GM21526 (cell line): Measurements from ENCODE around the gene SIGLEC8.
"Not testable (repeated sequence)": the region's sequence is repeated elsewhere in the genome, so short reads cannot be mapped to it uniquely, and the experiment has no call there.

Experiments
- ATAC-seq: cut with Tn5 transposase; IDR thresholded peaks from one replicate; pipeline ENCODE4 v1.9.1; 2021; ENCODE audit warnings: moderate library complexity; ENCODE audit not compliant: unreplicated experiment, low FRiP score

Gene SIGLEC8

DNA sequence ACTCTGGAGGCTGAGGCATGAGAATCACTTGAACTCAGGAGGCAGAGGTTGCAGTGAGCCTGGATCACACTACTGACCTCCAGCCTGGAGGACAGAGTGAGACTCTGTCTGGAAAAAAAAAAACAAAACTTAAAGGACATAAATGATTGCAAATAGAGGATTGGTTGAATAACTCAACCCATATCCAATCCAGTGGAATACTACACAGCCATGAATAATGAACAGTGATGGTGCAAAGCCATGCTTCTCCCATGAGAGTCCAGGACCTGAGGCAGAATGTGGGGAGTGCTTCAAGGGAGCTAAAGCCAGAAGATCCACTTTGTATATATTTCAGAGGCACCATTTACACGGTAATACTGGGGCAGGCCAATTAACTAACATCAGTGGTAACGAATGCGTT, 17.9 kb upstream of the SIGLEC8 start:
- no peak for ATAC-seq

DNA sequence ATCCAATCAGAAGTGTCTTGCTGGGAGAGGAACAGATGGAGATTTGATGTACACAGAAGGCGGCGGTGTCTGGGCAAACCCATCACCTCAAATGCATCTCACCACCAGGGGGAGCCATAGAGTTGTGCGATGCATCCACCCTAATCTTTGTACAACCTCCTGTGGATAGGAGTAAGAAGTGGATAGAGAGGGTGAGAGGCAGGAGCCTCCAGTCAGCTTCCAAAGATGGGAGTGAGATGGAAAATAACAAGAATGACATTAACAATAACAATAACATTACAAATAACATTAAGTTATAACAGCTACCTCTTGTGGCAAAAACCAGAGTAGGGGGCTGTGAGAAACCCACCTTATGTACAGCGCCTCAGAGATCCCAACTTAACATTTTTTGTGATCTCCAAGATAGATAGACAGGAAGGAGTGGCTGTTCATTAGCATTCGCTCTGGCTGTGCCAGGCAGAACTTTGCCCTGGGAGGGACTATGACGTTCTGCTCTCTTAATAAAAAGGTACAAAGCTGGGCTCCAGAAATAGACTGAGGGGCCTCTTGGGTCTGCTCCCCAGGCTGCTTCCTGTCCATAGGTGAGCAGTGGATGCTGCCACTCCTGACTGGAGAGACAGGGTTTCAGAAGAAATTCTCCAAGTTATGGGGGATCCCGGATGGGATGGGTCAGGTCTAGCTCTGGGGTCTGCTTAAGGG, 14.9 kb upstream of the SIGLEC8 start:
- no peak for ATAC-seq

DNA sequence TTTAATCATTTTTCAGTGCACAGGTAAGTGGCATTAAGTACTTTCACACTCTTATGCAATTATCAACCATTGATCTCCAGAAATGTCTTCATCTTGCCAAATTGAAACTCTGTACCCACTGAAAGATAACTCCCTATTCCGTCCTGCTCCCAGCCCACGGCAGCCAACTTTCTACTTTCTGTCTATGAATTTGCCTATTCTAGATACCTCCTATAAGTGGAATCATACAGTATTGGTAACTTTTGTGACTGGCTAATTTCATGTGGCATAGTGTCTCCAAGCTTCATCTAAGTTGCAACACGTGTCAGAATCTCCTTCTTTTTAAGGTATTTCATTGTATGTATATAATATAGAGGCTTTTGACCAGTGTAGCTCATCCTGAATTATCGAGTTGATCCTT, 14.4 kb upstream of the SIGLEC8 start:
- no peak for ATAC-seq

DNA sequence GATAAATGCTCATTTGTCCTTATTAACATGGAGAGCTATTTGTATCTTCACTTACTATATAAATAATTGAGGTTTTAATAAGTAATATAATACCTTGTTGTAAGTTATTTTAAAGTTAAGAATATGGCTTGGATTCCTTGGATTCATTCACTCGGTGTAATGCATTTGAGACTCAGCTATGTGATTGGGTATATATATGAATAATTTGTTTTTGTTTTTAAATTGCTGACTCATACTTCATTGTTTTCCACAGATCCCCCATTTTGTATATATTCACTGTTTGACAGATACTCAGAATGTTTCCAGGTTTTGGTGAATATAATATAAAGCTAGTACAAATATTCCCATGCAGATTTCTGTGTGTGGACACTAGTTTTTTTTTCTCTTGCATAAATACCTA, 13.3 kb upstream of the SIGLEC8 start:
- no peak for ATAC-seq

DNA sequence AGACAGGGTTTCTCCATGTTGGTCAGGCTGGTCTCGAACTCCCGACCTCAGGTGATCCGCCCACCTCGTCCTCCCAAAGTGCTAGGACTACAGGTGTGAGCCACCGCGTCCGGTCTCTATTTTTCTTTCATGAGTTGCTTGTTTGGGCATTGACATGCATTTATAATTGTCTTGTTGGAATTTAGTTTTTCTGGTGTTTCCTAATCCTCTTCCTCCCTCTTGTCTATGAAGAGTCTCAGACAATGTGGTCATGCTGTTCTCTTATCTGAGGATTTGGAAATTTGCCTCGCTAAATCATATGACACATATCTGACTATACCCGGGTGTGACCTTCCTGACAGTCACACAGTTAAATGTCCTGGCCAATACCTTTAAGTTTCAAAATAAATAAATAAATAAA, 12.7 kb upstream of the SIGLEC8 start:
- ATAC-seq: no peak

DNA sequence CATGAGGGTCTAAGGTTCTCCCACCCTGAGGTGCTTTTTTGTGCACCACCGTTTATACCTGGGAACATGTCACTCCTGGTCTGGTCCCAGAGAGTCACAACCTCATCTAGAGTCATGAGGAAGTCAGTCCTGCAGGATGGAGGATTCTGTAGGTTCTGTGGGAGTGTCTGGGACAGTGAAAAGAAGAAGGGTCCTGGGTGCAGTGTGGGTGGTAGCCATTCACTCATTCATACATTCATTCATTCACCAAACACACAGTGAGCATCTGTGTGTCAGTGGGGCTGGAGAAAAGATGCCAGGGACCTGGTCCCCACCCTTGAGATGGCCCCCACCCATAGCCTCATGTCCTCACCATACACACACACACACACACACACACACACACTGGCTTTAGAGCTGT, 11.4 kb upstream of the SIGLEC8 start:
- ATAC-seq: no peak

DNA sequence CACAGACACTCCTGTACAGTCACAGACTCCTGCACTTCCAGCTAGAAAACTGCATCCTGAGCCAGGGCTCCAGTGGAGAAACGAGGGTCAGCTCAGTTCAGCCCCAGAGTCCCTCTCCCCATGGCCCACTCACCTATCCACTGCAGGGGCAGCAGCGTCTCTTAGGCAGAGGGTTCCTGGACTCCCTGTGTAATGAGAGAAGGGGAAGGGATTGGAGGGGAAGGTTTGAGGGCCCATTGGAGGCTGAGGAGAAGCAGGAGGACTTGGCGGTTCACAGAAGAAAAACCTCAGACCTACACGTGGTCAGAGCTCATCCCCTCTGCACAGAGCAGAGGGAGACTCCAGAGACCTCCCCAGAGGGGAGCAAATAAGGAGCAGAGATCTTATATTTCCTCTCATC, 10.9 kb upstream of the SIGLEC8 start:
- no peak for ATAC-seq

DNA sequence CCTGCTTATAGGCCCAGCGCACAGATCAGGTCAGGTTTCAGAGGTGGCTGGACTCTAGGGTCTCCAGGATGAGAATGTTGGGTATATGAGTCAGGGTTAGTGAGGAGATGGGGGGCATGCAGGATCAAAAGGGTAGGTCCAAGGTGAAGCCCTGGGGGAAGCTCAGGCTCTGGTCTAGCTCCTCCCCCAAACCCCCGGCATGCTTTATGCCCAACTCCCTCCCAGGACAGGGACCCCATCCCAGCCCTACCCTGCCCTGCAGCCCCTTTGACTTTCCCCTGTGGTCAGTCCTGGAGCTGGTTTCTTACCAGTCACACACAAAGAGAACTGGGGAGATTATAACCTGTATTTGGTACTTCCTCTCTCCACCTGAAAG, 10.3 kb upstream of the SIGLEC8 start:
- ATAC-seq: no peak

DNA sequence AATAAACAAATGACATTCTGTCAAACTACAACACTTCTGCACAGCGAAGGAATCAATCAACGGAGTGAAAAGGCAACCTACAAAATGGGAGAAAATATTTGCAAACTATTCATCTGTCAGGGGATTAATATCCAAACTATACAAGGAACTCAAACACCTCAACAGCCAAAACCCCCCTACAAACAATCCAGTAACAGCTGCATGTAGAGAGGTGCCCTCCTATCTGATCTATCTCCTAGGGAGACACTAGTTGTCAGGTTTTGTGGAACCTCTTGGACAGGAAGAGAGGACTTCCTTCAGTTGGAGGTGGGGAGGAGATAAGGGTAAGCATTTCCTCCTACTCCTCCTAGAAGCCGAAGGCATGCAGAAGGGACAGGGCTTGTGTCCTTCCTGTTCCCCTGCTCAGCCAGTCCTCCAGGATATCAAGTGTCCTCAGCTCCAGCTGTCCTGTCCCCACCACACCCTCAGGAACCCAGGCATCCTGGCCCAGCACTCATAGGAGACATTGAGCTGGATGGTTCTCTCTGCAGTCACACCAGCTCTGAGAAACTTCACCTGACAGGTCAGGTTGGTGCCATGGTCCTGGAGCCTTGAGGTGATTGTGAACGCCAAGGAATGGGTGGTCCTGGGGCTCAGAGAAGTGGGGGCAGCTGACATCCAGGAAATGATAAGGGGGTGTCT, 9.8 kb upstream of the SIGLEC8 start:
- ATAC-seq: no peak

DNA sequence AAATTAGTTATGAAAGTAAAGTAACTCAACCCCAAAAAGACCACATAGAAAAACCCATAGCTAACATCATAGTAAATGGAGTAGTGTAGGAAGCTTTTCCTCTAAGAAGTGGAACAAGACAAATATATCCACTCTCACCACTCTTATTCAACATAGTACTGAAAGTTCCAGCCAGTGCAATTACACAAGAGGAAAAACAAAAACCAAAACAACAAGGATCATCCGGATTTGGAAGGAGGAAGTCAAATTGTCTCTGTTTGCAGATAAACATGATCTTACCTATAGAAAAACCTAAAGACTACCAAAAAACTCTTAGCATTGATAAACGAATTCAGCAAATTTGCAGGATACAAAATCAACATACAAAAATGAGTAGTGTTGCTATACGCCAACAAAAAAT, 8.5 kb upstream of the SIGLEC8 start:
- no peak for ATAC-seq

DNA sequence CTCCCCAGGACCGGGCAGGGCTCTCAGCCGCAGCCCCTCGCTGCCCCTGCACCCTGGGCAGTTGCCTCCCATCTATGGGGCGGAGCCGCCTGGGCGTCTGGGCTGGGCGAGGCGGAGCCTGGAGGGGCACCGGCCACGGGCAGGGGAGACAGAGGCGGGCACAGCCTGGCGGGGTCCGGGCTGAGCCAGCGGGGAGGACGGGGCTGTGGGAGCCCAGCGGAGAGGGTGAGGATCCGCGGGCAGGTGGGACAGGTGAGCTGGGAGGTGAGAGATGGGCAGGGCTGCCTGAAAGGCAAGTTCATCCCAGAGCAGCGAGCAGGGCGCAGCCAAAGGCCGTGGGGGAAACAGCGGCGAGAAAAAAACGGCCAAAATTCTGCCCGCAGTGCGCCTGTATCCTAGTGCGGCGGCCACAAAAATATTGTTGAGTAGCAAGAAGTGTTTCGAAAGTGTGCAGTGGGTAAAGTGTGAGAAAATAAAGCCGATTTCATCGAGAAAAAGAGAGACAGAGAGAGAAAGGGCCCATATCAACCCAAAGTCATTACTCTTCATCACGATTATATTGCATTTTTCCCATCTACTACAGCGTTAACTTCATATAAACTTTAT, 5.8 kb upstream of the SIGLEC8 start:
- ATAC-seq: not testable (repeated sequence)

DNA sequence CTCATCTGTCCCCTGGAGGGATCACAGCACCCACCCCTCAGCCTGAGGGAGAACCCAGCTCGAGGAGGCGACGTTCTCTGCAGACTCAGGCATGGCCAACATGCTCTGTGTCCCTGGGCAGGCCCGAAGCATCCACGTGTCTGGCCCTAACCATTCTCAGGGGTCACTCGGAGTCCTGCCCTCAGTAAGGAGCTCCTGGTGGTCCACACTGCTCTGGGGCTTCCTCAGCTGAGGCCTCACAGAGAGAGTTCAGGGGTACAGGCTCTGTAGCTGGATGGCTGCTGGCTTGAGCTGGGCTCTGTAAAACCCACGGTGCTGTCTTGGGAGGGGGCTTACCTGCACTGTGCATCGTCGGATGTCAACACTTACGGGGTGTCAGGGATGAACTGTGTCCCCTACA, 4.4 kb upstream of the SIGLEC8 start:
- ATAC-seq: no peak

DNA sequence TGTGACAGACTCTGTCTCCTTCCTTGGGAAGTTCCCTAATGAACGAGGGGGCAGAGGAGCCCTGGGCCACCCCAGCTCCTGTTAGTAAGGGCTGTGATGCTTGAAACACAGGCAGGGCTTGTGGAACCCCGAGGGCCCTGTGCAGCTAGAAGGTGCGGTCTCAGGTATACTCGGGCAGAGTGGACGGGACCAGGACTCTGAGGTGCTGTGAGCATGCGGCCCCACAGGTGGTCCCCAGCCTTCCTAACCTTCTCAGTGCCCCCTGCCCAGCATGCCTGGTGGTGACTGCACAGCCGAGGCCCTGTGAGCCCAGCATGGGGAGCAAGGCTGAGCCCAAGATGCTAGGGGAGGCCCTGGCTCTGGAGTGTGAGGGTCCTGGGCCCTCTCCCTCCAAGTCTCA, 4.0 kb upstream of the SIGLEC8 start:
- no peak for ATAC-seq

DNA sequence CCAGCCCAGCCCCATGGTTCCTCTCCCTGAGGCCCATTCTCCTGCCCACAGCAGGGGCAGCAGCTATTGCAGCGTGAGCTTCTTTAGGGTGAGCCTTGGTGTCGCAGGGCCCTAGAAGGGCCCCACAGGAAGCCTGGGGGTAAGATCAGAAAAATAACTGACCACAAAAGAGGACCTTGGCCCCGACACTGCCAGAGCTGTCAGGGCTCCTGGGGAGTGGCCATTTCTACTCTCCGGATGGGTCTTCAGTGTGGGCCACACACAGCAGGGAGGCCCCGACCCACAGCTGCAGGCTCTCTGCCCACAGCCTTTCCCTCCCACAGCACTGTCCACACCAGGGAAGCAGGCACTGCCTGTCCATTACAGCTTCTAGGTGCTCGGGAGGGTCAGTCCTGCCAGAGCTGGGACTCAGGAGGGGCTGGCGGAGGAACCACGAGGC, 3.5 kb upstream of the SIGLEC8 start:
- ATAC-seq: no peak

DNA sequence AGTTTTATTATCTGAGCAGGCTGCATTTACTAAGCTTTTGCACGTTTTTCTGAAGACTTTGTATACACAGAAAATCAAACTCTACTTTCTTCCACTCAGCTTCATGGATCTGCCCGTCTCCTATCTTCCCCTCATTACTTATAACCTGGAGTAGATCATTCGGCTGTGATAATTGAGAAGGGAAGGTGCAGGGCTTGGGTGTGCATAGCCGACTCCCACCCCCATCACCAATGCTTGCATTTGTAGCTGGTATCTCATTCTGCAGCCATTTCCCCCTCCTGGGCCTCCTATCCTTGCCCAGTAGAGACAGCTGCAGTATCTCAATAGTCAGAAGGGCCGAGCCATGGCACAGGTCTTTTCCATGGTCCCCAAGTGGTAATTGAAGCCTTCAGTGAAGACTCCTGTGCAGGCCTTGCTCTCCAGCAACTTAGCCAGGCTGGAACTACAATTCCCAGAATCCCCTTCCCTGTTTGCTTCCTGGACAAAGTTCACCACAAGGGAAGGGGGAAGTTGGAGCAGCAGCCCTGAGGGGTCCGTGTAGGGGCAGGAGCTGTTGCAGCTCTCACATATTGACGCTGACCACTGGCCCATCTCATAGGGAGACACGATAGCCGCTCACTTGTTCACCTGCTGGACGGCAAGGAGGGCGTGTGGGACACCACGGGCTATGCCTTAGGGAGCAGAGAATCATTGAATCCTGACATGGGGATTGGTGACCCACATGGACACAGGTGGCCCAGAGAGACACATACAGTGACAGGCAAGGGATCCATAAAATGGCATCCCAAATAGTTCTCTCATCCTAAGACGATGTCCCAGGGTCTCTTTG, 2.1 kb upstream of the SIGLEC8 start:
- ATAC-seq: no peak

DNA sequence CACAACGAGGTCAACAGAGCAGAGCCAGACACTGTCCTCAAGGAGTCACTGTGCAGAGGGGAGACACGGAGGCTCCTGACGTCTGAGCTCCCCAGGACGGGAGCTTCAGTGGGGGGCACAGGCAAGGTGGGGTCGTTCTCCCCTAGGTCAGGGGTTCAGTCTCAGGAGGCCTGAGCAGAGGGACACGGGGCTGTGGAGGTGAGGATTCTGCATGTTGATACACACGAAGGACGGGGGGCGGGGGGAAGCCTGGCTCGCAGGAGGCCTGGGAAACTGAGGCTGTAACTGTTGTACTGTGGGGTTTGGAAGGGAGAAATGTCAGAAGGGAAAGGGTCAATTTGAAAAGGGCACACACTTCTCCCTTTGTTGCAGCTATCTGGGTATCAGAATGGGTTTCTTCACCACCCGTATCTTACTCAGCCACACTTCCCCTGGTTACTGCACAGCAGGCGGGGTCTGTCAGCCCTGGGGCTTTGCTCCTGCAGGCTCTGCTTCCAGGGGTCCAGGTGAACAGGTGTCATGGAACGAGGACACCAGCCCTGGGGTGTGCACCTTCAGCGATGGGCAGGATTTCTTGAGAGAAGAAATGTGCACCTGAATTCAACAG, 748 bp upstream of the SIGLEC8 start:
- no peak for ATAC-seq

DNA sequence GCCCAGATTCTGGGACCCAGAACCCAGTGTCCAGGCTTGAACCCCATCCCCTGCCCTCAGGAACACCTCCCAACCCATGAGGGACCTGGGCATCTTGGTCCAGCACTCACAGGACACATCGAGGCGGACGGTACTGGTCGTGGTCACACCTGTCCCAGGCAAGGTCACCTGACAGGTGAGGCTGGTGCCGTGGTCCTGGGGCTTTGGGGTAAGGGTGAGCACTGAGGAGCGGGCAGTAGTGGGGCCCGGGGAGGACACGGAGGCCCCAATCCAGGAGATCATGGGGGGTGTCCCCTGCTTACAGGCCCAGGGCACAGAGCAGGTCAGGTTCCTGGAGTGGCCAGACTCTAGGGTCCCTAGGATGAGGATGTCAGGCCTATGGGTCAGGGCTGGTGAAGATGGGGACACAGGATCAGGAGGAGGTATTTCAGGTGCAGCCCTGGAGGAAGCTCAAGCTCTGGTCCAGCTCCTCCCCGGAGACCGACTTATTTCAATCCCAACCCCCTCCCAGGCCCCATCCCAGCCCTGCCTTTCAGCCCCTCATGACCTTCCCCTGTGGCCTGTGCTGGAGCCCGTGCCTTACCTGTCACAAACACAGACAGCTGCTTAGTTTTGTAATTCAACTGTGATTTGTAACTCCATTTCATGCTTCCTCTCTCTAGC, 772 bp downstream of the SIGLEC8 start:
- ATAC-seq: no peak

DNA sequence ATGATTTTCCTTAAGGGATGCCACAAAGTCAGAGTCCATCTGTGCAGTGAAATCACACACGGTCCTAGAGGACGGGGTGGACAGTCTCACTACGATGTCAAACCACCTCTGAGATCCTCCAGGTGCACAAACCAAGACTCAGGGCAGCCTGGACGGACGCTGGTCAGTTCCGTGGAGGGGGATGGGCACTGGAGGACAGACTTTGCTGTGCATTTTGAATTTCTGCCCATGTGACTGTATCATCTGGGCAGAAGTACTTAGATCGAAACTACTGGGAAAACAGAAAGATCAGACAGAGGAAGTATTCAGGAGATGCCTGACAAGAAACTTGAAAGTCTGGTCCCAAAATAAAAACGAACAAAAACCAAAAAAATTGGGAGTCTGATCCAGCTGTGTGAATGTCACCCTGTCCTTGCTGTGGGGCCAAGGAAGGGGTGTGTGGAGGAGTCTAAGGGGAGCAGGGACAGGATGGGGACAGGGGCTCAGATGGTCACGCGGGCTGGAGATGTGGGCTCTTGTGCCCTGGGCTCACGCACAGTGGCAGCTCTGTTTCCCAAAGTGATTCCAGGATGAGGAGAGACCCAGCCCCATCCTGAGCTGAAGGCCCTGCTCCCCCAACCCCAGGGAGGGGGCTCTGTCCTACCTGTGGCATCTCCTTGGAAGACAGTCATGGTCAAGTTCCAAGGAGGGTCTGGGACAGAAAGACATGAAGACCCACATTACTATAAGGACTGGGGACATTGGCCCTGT, 1.5 kb downstream of the SIGLEC8 start:
- ATAC-seq: no peak

DNA sequence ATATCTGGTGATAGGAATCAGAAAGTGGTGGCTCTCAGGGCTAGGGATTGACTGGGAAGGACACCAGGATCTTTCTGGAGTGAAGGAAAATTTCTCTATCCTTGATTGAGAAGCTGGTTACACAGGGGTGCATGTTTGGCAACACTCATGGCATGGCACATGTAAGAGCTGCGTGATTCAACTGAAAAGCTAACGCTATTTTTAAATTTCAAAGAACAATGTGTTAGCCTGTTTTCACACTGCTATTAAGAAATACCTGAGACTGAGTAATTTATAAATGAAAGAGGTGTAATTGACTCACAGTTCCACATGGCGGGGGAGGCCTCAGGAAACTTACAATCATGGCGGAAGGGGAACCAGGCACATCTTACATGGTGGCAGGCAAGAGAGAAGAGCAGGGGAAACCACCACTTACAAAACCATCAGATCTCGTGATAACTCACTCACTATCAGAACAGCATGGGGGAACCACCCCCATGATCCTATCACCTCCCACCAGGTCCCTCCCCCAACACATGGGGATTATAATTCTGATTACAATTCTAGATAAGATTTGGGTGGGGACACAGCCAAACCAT, 7.4 kb downstream of the SIGLEC8 start:
- no peak for ATAC-seq
